C4-2B (cell line): Measurements from ENCODE around the gene ZNF581.

Experiments used
- H3K27ac ChIP-seq: fragments of 450-650 bp; 2 replicates; pipeline ENCODE4 v1.5.1; 2017
- ZFX ChIP-seq: fragments of 450-650 bp; IDR thresholded peaks from 2 replicates; pipeline ENCODE4 v1.6.1; 2017
- TF ChIP-seq, protein P1 (sequence below): fragments of 450-650 bp; conservative IDR thresholded peaks from 2 replicates; pipeline ENCODE4 v1.5.1; 2017; ENCODE audit warnings: mild to moderate bottlenecking

ZNF581 gene, protein sequence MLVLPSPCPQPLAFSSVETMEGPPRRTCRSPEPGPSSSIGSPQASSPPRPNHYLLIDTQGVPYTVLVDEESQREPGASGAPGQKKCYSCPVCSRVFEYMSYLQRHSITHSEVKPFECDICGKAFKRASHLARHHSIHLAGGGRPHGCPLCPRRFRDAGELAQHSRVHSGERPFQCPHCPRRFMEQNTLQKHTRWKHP

DNA sequence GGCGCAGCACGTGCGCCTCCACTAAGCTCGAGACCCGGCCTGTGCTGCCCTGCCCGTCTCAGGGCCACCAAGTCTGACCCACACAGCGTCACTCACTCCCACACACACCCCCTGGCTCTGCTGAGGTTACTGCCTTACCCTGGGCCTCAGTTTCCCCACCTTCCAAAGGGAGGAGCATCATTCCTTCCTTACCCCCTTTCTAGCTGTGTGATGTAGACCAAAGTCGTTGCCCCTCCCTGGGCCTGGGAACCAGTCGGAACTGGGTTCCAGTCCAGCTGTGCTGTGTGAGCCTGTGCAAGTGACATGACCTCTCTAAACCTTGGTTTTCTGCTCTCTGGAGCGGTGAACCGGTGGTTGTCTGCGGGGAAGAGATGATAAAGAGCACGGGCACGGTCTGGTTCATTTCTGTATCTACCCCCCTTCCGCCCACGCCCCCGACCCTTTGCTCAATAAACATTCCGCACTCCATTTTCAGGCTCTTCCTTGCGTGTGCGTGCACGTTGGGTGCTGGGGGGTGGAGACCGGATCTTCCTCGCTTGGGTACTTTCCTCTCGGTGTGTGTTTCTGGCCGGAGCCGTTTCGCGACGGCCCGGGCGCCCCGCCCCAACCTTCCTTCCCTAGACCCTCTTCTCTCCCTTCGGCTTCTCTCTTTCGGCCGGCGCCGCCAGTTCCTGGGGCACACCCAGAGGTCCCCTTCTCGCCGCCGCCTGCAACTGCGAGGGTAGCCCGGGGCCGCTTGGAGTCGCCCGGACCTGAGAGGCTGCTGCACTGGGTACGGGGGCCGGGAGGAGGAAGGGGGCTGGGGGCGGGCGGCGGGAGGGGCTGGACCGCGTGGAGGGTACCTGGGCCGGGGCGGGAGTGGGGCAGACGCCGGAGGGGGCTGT, at the start of gene ZNF581:
Gene ZNF581 (plus strand): TSS at position 647 of the 884 bp plus-strand sequence. CDS start 923 bp downstream, outside the sequence.
- peak within 1 kb of the TSS; percentile 93 for H3K27ac ChIP-seq

DNA sequence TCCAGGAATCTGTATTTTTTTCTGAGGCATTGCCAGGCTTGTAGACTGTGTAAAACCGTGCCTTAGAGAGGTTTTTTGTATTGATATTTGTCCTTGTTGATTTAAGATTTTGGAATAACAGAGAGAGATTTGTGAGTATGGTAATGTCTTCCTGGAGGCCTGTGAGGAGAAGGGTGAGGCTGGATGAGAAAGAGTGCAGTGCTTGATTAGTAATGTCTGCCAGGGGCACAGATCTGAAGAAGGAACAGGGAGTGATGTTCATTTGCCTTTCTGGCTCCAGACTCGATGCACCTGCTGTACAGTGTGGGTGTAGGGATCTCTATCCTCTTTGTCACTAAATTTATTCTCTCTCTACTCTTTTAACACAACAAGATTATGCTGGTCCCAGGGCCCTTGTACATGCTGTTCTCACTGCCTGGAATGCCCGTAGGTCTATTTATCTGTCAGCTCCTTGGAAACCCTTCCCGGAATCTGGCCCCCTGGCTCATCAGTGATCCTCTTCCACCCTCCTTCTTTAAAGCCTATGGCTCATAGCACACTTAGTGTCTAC, 48.4 kb upstream of the ZNF581 start:
- TF ChIP-seq, protein P1, sequence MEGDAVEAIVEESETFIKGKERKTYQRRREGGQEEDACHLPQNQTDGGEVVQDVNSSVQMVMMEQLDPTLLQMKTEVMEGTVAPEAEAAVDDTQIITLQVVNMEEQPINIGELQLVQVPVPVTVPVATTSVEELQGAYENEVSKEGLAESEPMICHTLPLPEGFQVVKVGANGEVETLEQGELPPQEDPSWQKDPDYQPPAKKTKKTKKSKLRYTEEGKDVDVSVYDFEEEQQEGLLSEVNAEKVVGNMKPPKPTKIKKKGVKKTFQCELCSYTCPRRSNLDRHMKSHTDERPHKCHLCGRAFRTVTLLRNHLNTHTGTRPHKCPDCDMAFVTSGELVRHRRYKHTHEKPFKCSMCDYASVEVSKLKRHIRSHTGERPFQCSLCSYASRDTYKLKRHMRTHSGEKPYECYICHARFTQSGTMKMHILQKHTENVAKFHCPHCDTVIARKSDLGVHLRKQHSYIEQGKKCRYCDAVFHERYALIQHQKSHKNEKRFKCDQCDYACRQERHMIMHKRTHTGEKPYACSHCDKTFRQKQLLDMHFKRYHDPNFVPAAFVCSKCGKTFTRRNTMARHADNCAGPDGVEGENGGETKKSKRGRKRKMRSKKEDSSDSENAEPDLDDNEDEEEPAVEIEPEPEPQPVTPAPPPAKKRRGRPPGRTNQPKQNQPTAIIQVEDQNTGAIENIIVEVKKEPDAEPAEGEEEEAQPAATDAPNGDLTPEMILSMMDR = no peak
- TF ChIP-seq ZFX = no peak

More for the DNA sequence above, at the start of gene ZNF581:
- no peak; the same call in 1 of the 2 replicates for TF ChIP-seq ZFX
- TF ChIP-seq, protein P1 = no peak

DNA sequence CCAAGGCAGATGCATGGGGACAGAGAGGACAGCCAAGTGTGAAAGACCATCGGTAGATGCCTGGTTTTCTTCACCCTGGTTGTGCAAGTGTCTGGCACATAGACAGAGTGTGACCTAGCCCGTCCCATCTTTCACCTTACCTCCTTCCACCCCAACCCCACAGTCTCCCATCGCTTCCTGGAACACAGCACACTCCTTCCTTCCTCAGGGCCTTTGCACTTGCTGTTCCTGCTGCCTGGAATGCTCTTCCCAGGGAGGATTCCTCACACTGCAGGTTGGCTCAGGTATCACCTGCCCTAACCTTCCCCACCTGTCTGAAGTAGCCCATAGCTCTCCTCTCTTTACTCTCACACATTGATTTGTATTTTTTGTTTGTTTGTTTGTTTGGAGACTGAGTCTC, 47.1 kb upstream of the ZNF581 start:
- H3K27ac ChIP-seq = no peak overlapping the region
- TF ChIP-seq ZFX = no peak
- TF ChIP-seq, protein P1 = no peak

More for the DNA sequence above, 48.4 kb upstream of the ZNF581 start:
- H3K27ac ChIP-seq = no peak overlapping the region

DNA sequence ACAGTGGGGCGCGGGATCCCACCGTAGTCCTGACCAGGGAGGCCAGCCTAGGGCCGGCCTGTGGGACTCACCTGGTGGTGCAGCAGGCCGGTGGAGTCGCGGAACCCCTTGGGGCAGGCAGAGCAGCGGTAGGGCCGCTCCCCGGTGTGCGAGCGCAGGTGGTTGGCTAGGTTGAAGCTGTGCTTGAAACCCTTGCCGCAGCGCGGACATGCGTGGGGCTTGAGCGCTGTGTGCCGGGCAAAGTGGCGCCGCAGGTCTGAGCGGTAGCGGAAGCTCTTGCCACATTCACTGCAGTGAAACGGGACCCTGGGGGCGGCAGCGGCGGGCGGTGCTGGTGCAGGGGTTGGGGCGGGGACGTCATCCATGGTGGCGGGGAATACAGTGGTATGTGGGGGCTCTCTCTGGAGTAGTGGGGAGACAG, 45.9 kb upstream of the ZNF581 start:
- TF ChIP-seq, protein P1 = no peak
- TF ChIP-seq ZFX = no peak
- H3K27ac ChIP-seq = no peak overlapping the region

DNA sequence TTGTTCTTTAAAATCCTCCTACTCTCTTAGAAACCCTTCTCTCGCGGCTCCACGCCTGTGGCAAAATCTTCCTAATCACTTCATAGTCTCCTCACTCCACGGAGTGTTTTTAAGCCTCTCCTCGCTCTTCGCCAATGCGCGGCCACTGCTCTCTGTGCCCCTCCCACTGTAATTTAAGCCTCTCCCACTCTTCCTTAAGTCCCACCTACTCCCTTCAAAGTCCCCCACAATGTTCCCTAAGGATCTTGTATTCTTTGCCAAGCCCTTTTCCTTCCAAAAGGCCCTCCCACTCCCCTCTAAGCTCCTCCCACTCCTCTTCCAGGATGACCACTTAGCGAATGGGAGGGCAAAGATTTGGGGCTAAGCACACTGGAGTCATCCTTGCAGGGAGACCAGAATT, 45.4 kb upstream of the ZNF581 start:
- no peak for TF ChIP-seq ZFX
- TF ChIP-seq, protein P1 = no peak
- H3K27ac ChIP-seq = no peak overlapping the region

DNA sequence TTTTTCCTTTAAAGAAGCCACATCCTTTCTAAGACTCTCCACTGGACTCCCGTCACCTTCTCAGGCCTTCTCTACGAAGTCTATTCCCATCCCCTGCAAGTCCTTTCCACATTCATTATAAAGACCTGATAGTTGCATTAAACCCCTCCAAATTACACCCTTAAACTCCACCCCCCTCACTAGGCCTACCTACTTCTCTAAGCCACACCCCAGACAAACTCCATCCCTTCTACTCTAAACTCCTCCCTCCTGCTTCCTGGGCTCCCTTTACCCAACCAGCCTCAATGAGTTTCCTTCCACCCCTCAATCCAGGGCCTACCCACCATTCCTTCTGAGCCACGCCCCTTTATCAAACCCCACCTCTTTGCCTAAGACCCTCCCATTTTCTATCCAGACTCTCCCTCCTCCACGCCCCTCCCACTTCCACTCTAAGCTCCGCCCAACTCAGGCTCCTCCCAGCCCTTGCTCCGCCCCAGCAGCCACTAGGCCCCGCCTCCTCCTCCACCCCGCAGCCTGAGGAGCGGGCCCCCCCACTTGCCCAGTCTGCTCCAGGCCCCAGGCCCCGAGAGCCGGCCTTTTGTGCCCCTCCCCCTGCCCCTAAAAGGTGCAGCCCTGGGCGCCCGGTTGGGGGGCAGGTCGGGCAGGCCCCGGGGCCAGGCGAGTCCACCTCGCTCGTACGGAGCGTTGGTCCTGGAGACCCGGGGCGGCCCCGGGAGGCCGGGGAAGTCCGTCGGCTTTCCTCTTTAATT, 44.6 kb upstream of the ZNF581 start:
- TF ChIP-seq, protein P1 = no peak
- TF ChIP-seq ZFX = peak; percentile 23; the same call in 1 of the 2 replicates
- H3K27ac ChIP-seq = peak overlapping the region; percentile 91
